ENCODE results near the gene HABP2.

GRCh38 chr10:113540845-113541548 is 11.9 kb upstream of the HABP2 start:
- TF ChIP-seq CTCF (IDR thresholded peaks at IDR 0.05) (no peak), POLR2A (IDR thresholded peaks at IDR 0.05) (no peak)
